Thyroid gland (tissue), 4 donors: ENCODE data around the gene CHI3L2.

Source experiments
- CTCF ChIP-seq, 6 experiments: fragments of 200-600 bp in 3 of 6; fragments of 450-650 bp in 3 of 6; sonication (generic) in 3 of 6; IDR thresholded peaks; one replicate each; pipeline ENCODE4 v1.5.1; 2016 to 2019; ENCODE audit warnings: antibody characterized with exemption in 6 of 6, mild to moderate bottlenecking in 2 of 6, inconsistent platforms in 1 of 6, moderate library complexity in 1 of 6
- POLR2A ChIP-seq, 2 donors: fragments of 450-650 bp; IDR thresholded peaks; one replicate each; pipeline ENCODE4 v1.6.1; 2017; ENCODE audit warnings: antibody characterized with exemption in 2 of 2, mild to moderate bottlenecking in 2 of 2, moderate library complexity in 1 of 2

DNA sequence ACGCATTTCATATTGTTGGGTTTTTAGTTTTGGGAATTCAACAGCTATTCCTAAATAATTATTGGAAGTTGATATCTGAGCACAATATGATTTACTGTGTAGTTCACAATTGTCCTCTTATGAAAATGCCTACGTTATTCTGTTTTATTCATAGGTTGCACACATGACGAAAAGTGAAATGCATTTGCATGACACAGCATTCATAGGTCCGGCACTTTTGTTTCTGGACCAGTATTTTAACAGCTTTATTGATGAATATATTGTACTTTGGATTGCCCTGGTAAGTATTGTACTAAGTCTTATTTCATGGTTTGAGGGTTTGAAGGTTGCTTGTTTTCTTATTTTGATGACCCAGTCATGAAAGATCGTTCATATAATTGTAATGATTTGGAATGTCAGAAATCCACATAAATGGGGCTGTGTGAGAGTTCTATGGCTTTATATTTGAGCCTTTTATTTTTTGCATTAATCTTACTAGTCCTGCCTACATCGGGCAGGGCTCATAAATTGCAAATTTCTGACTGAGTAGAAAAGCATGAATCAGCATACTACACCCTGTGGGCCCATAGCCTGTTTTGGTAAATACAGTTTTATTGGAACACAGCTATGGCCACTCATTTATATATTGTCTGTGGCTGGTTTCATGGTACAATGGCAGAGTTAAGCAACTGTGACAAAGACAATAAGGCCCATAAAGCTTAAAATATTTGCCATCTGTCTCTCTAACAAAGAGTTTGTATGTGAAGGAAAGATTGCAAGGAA lies 44.0 kb upstream of the CHI3L2 start:
- no peak for TF ChIP-seq CTCF (IDR thresholded peaks at IDR 0.05)
- no peak for TF ChIP-seq POLR2A (IDR thresholded peaks at IDR 0.05)
